Activated CD8-positive, alpha-beta T cell treated with anti-CD3 and anti-CD28 coated beads for 36 hours (primary cell): ENCODE measurements around the gene VASP. TPM values are rescaled to one million over a fixed set of nuclear protein-coding genes. Genes with fewer than 3 reads are reported as not detected.

Experiments
- ATAC-seq: fragments of 200-7000 bp; cut with Tn5 transposase; one replicate; pipeline ENCODE4 v1.10.0; 2021; ENCODE audit warnings: mild to moderate bottlenecking, moderate library complexity
- CTCF ChIA-PET: fragments of 350-600 bp; sonication (Branson Sonifier 250); formaldehyde crosslinking; loops from one replicate; lab custom pipeline; 2021; ENCODE audit warnings: antibody characterized with exemption; lab: Charles Lee
- POLR2A ChIA-PET: fragments of 350-600 bp; sonication (Branson Sonifier 250); formaldehyde crosslinking; loops from one replicate; lab custom pipeline; 2021; ENCODE audit warnings: antibody characterized with exemption; lab: Charles Lee
- DNase-seq: peaks from one replicate; pipeline ENCODE4 v3.0.0-alpha.2; 2020
- H3K27ac Mint-ChIP-seq: one replicate; pipeline ENCODE4 v1.8.0; 2021; ENCODE audit warnings: mild to moderate bottlenecking, mixed read lengths
- H3K27me3 Mint-ChIP-seq: one replicate; pipeline ENCODE4 v1.8.0; 2021; ENCODE audit warnings: mixed read lengths
- H3K36me3 Mint-ChIP-seq: one replicate; pipeline ENCODE4 v1.8.0; 2021; ENCODE audit warnings: low read depth, mixed read lengths
- H3K4me1 Mint-ChIP-seq: one replicate; pipeline ENCODE4 v1.8.0; 2021; ENCODE audit warnings: low read depth, mixed read lengths
- H3K4me3 Mint-ChIP-seq: one replicate; pipeline ENCODE4 v1.8.0; 2021; ENCODE audit warnings: mild to moderate bottlenecking, moderate library complexity, mixed read lengths
- H3K9me3 Mint-ChIP-seq: one replicate; pipeline ENCODE4 v1.8.0; 2021; ENCODE audit warnings: mixed read lengths
- intact Hi-C: fragments of 100-400 bp; cut with micrococcal nuclease; formaldehyde crosslinking; loops from one replicate; pipeline ENCODE4 v1.10.0; 2022
- total RNA-seq, 2 experiments: library from RNA; stranded (reverse); gene quantifications; one replicate each; pipeline ENCODE4 v1.2.3, GENCODE V29; 2021
- TF ChIP-seq, protein P1 (sequence below): fragments of 200-600 bp; IDR thresholded peaks from one replicate; pipeline ENCODE4 v1.8.0; 2022; ENCODE audit warnings: antibody characterized with exemption, mild to moderate bottlenecking

The VASP gene
- total RNA-seq, 2 experiments from 2014 or later: 152 to 153 TPM

- Mint-ChIP-seq H3K4me1 (peaks cover 9% of the 10 kb centered on the region), H3K4me3 (no peak overlapping the region), H3K27me3 (no peaks in the 10 kb centered on the region), H3K36me3 (no peaks in the 10 kb centered on the region), H3K27ac (no peak overlapping the region), H3K9me3 (no peaks in the 10 kb centered on the region)
- intact Hi-C loops: no loop called here
- ATAC-seq (no peak), DNase-seq (no peak)
- CTCF ChIA-PET: interaction anchor here (1.5 to 3.9 kb wide), 3 partner anchors 16 to 24 kb away, joined by 6 to 16 read pairs (median 10); no protein-coding TSS in a partner anchor
- TF ChIP-seq, protein P1, sequence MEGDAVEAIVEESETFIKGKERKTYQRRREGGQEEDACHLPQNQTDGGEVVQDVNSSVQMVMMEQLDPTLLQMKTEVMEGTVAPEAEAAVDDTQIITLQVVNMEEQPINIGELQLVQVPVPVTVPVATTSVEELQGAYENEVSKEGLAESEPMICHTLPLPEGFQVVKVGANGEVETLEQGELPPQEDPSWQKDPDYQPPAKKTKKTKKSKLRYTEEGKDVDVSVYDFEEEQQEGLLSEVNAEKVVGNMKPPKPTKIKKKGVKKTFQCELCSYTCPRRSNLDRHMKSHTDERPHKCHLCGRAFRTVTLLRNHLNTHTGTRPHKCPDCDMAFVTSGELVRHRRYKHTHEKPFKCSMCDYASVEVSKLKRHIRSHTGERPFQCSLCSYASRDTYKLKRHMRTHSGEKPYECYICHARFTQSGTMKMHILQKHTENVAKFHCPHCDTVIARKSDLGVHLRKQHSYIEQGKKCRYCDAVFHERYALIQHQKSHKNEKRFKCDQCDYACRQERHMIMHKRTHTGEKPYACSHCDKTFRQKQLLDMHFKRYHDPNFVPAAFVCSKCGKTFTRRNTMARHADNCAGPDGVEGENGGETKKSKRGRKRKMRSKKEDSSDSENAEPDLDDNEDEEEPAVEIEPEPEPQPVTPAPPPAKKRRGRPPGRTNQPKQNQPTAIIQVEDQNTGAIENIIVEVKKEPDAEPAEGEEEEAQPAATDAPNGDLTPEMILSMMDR: no peak
- POLR2A ChIA-PET: interaction anchor here (1.1 kb wide), 1 partner anchor 178 kb away, joined by 3 read pairs; no protein-coding TSS in a partner anchor
These were observed 44.0 kb upstream of the VASP start for GRCh38 chr19:45463241-45463640.

GRCh38 chr19:45464274-45464673, 43.0 kb upstream of the VASP start:
- ATAC-seq (no peak), DNase-seq (no peak)
- Mint-ChIP-seq H3K4me1 (peaks cover 13% of the 10 kb centered on the region), H3K27me3 (no peaks in the 10 kb centered on the region), H3K9me3 (no peaks in the 10 kb centered on the region), H3K27ac (no peak overlapping the region), H3K36me3 (no peaks in the 10 kb centered on the region), H3K4me3 (no peak overlapping the region)
- ChIA-PET POLR2A (interaction anchor here (1.2 kb wide), 1 partner anchor 11 kb away, joined by 4 read pairs; no protein-coding TSS in a partner anchor), CTCF (interaction anchor here (1.0 to 3.9 kb wide), 4 partner anchors 15 to 25 kb away, joined by 3 to 16 read pairs (median 5); no protein-coding TSS in a partner anchor)
- TF ChIP-seq, protein P1: no peak
- intact Hi-C loops: no loop called here

DNA sequence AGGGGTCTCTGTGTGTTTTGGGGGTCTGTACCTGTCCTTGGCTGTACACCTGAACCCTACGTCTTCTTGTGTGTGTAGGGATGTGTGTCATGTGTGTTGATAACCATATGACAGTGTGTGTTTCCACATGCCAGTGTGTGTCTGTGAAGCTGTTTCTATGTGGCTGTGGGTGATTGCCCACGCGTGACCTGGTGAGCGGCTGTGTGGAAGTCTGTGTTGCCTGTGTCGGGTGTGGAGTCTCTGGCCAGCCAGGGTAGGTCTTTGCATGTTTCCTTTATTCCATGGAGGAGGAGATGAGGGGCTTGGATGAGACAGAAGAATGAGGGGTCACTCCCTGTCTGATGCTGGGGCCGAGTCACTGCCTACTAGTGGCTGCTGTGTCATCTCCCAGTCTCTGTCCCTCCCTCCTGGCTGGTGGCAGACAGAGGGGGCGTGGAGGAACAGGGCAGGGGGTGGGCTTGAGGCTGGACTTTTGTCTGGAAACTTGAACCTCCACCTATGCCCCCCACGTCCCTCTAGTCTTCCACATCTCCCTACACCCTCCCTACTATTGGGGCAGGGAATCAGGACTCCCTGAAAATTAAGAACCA, 42.3 kb upstream of the VASP start:
- no peak overlapping the region for H3K4me3 Mint-ChIP-seq
- TF ChIP-seq, protein P1: no peak
- CTCF ChIA-PET: interaction anchor here (1.0 to 3.9 kb wide), 4 partner anchors 14 to 26 kb away, joined by 3 to 16 read pairs (median 5); no protein-coding TSS in a partner anchor
- no peaks in the 10 kb centered on the region for H3K9me3 Mint-ChIP-seq
- no peaks in the 10 kb centered on the region for H3K36me3 Mint-ChIP-seq
- H3K27me3 Mint-ChIP-seq: no peaks in the 10 kb centered on the region
- ATAC-seq (no peak), DNase-seq (no peak)
- peaks cover 17% of the 10 kb centered on the region for H3K4me1 Mint-ChIP-seq
- intact Hi-C loops: no loop called here
- no peak overlapping the region for H3K27ac Mint-ChIP-seq
- POLR2A ChIA-PET: interaction anchor here (1.2 kb wide), 1 partner anchor 11 kb away, joined by 4 read pairs; no protein-coding TSS in a partner anchor

GRCh38 chr19:45467115-45467455, 40.2 kb upstream of the VASP start:
- H3K27ac Mint-ChIP-seq: peak overlapping the region; percentile 52
- intact Hi-C loops: no loop called here
- no peaks in the 10 kb centered on the region for H3K9me3 Mint-ChIP-seq
- H3K4me3 Mint-ChIP-seq: peak overlapping the region; percentile 86
- TF ChIP-seq, protein P1: no peak
- H3K36me3 Mint-ChIP-seq: peaks cover 10% of the 10 kb centered on the region
- CTCF ChIA-PET: interaction anchor here (0.6 to 5.2 kb wide), 13 partner anchors 9 to 213 kb away, joined by 3 to 64 read pairs (median 5); no protein-coding TSS in a partner anchor
- ATAC-seq (no peak), DNase-seq (no peak)
- no peaks in the 10 kb centered on the region for H3K27me3 Mint-ChIP-seq
- POLR2A ChIA-PET: interaction anchor here (0.6 to 3.3 kb wide), 7 partner anchors 11 to 191 kb away, joined by 3 to 16 read pairs (median 5); no protein-coding TSS in a partner anchor
- peaks cover 31% of the 10 kb centered on the region for H3K4me1 Mint-ChIP-seq
